KOPT-K1 (cell line): Measurements from ENCODE around the gene DHRS4.
"Not testable (repeated sequence)": the region's sequence is repeated elsewhere in the genome, so short reads cannot be mapped to it uniquely, and the experiment has no call there.

Experiments
- H3K27ac ChIP-seq: fragments of 200-600 bp; sonication (generic); 2 replicates; pipeline ENCODE4 v1.5.1; 2016; ENCODE audit warnings: antibody characterized with exemption, mild to moderate bottlenecking, low read depth, low read length; ENCODE audit not compliant: poor library complexity, severe bottlenecking
- H3K36me3 ChIP-seq: fragments of 200-600 bp; sonication (generic); 2 replicates; pipeline ENCODE4 v1.5.1; 2017; ENCODE audit warnings: antibody characterized with exemption, mild to moderate bottlenecking, low read length, moderate library complexity; ENCODE audit not compliant: insufficient read depth
- H3K9me3 ChIP-seq: fragments of 200-600 bp; sonication (generic); 2 replicates; pipeline ENCODE4 v1.5.1; 2017; ENCODE audit warnings: antibody characterized with exemption, low read length, mild to moderate bottlenecking; ENCODE audit not compliant: insufficient read depth, poor library complexity, severe bottlenecking

DHRS4 gene

DNA sequence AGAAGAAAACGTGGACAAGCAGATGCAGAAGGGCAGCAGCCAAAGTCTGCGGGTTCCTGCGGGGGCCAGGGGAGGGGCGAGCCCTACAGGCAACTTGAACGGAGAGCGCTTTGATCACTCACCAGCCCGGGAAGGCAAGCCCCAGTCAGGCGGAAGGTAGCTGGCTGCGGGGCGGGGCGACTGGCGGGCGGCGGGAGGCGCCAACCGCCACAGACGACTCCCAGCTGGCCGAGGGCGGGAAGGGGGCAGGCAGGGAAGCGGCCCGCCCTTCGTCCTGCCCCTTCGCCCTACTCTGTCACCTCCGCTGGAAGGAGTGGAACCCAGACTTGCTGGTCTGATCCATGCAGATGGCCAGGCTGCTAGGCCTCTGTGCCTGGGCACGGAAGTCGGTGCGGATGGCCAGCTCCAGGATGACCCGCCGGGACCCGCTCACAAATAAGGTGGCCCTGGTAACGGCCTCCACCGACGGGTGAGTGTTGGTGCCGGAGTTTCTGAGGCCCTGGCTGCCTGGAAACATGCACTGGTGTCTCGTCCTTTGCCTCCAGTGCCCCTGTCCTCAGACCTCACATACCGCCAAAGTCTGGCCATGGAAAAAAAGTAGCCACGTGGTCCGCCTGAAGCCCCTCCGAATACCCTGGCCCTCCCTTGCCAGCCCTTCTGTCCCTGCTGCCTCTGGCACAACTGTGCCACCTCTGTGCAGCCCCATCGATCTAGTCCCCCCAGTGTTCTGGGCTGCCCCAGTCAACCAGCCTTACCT, 35.2 kb downstream of the DHRS4 start, which contains the start of gene DHRS4L2:
TSS of gene DHRS4L2 (plus strand) at position 323 of the 757 bp plus-strand sequence. CDS start at position 342, 19 bp downstream.
- Histone ChIP-seq H3K27ac (peak within 1 kb of the TSS; percentile 88), H3K36me3 (peaks cover 18% of the 10 kb centered on the region)
- H3K9me3 ChIP-seq = not testable (repeated sequence)

DNA sequence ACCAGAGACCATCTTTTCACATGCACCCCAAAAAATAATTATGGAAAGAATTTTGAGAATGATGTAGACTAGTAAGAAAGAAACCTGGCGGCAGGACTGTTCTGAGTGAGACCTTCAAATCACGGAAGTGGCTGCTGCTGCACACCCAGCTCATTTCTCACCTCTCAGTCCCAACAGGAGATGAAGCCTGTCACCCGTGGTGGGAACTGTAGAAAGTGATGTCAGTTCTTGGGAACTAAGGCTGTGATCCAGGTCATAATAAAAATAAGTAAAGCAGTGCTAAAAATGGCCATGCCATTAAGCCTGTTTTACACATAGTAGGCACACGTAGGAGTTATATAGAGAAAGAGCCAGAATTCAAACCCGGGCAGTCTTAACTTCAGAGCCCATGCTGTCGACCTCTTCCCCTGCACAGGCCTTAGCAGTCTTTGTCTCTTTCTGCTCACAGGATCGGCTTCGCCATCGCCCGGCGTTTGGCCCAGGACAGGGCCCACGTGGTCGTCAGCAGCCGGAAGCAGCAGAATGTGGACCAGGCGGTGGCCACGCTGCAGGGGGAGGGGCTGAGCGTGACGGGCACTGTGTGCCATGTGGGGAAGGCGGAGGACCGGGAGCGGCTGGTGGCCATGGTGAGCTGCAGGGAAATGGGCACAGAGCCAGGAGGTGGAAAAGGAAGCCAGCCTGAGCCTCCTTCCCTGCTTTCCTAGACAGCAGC, 36.3 kb downstream of the DHRS4 start:
- H3K27ac ChIP-seq = peak overlapping the region; percentile 88
- peaks cover 18% of the 10 kb centered on the region for H3K36me3 ChIP-seq

DNA sequence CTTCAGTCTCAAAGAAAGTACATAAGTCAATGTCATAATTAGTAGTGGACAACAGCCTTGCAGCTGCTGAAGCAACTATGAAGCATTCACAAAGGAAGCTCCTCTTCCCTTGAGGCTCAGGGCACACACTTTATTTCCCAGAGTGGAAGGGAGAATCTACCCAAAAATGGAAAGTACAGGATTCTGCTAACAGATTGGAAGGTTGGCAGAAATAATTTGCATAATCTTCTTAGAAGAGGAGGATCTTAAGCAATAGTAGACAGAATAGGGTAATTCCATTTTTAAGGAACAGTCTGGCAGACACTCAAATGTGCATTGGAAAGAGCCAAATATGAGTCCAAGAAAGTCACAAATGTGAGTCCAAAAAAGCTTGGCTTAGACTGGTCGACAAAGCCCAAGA, 37.4 kb downstream of the DHRS4 start:
- H3K36me3 ChIP-seq = peaks cover 18% of the 10 kb centered on the region

More for the DNA sequence above, 36.3 kb downstream of the DHRS4 start:
- H3K9me3 ChIP-seq = not testable (repeated sequence)

DNA sequence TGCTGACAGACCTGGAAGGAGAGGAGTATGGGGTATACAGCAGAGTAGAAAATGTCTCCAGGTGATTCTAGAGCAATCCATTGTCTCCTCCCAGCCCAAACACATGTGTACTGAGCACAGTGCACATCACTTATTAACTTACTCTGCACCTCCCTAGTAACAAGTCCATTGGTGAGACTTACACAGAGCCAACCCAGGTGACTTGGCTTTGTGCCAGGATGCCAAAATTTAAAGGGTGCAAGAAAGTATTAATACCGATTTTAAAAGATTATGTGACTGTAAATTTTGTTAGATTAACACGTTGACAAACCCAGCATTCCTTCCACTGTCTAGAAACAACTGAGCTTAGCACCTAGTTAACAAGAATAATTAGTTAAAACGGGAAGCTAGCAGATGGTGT, 39.5 kb downstream of the DHRS4 start:
- H3K36me3 ChIP-seq = peaks cover 18% of the 10 kb centered on the region
- not testable (repeated sequence) for H3K9me3 ChIP-seq, H3K27ac ChIP-seq

More for the DNA sequence above, 37.4 kb downstream of the DHRS4 start:
- H3K27ac ChIP-seq, H3K9me3 ChIP-seq: not testable (repeated sequence)

DNA sequence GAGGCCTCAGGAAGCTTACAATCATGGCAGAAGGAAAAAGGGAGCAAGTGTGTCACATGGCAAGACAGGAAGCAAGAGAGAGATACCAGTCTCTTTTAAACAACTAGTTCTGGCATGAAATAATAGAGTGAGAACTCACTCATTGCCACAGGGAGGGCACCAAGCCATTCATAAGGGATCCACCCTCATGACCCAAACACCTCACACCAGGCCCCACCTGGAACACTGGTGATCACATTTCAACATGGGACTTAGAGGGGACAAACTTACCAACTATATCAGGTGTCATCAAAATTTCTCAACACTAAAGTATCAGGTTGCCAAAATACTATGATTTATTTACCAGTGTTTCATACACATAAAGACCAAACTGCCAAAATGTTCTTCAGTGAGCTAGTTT, 42.4 kb downstream of the DHRS4 start:
- peaks cover 14% of the 10 kb centered on the region for H3K36me3 ChIP-seq
- H3K27ac ChIP-seq, H3K9me3 ChIP-seq: not testable (repeated sequence)

DNA sequence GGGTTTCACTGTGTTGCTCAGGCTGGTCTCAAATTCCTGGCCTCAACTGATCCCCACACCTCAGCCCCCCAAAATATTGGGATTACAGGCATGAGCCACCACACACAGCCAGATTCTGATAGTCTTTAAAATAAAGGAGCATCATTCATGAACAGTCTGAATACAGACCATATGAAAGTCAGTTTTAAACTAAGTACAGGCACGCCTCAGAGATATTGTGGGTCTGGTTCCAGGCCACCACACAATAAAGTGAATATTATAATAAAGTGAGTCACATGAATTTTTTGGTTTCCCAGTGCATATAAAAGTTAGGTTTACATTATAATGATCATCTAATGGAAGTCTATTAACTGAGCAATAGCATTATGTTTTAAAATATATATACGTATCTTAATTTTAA, 43.3 kb downstream of the DHRS4 start:
- not testable (repeated sequence) for H3K27ac ChIP-seq, H3K9me3 ChIP-seq, H3K36me3 ChIP-seq

DNA sequence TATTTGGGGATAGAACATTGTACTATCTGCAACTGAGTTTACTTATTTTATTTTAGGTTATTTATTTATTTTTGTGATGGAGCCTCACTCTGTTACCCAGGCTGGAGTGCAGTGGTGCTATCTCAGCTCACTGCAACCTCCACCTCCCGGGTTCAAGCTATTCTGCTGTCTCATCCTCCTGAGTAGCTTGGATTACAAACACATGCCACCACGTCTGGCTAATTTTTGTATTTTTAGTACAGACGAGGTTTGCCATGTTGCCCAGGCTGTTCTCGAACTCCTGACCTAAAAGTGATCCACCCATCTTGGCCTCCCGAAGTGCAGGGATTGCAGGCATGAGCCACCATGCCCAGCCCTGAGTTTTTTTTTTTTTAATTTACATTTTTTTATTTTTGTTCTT, 46.1 kb downstream of the DHRS4 start:
- H3K9me3 ChIP-seq, H3K36me3 ChIP-seq, H3K27ac ChIP-seq: not testable (repeated sequence)

DNA sequence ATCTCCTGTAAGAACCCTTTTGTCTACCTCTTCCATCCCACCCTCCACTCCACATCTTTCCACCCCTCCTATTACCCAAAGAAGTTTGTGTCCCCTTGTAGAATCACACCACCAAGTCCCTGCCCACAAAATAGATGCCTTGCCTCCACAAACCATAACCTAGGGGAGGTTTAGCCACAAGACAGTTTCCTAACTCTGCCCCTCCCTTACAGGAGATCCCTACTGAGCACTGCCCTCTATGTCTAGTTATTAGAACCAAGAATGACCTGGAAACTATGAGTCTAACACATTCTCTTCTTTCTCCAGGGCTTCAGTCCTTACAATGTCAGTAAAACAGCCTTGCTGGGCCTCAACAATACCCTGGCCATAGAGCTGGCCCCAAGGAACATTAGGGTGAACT, 47.5 kb downstream of the DHRS4 start:
- not testable (repeated sequence) for H3K27ac ChIP-seq, H3K36me3 ChIP-seq, H3K9me3 ChIP-seq

DNA sequence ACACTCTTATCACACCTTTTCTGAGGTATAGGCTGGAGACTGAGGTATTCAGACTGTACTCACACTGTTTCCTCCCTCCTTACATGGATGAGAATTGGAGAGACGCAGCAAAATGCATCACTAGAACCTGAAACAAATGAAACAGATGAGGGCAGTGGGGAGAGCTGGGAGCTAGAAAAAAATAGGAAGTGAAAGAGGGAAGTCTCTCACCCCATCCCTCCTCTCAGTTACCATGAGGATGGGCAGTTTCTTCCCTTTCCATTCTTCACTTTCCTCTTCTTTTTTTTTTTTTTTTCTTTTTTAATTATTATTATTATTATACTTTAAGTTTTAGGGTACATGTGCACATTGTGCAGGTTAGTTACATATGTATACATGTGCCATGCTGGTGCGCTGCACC, 48.1 kb downstream of the DHRS4 start:
- H3K36me3 ChIP-seq, H3K27ac ChIP-seq, H3K9me3 ChIP-seq: not testable (repeated sequence)

DNA sequence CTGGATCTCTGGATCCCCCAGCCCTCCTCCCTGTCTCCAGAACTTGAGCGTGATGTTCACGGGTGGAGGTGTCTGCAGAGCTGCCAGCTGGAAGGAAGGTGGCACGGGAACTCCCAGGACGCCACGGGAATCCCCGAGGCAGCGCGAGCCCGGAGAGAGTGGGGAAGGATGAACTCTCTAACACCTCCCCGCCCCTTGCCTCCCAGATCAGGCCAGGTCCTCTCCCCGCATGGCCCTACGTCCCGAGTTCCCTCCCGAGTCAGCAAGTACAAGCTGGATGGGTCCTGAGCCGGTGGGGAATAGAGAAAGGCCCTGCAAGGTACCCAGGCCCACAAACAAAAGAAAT, 52.9 kb downstream of the DHRS4 start:
- not testable (repeated sequence) for H3K36me3 ChIP-seq, H3K9me3 ChIP-seq
- peak overlapping the region; percentile 68 for H3K27ac ChIP-seq

DNA sequence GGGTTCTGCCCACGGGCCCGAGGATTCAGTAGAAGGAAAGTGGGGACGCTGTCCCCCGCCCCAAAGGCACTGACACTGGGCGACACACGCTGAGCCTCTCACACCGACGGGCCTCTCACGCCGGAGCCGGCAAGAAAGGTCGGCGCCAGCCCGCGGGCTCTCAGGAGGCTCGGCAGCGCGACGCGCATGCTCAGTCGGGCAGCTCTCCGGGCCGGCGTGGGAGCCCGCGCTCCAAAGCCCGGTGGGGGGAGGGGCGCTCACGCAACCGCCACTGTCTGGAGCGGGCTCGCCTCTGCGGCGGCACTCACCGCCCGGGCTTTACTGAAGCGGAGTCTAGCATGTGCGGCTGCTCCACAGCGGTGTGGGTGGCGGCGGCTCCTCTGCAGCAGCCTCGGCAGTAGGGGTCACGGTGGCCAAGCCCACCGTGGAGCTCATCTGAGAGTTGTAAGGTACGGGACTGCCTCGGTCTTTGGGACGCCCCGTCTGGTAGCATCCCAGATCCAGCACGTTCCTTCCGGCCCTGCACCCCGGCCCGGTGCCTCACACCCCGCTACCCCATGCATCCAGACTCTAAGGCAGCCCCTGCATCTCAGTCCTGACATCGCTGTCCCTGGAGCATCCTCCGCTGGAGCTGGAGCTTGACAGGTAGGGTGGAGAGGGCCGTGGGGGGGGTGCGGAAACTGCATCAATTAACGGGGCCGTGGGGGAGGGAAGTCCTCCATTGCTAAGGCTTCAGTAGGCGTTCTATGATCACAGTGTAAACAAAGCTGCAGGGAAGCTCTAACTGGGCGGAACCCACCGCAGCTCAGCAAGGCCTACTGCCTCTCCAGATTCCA, 53.5 kb downstream of the DHRS4 start:
- H3K9me3 ChIP-seq, H3K36me3 ChIP-seq: not testable (repeated sequence)
- peak overlapping the region; percentile 68 for H3K27ac ChIP-seq

DNA sequence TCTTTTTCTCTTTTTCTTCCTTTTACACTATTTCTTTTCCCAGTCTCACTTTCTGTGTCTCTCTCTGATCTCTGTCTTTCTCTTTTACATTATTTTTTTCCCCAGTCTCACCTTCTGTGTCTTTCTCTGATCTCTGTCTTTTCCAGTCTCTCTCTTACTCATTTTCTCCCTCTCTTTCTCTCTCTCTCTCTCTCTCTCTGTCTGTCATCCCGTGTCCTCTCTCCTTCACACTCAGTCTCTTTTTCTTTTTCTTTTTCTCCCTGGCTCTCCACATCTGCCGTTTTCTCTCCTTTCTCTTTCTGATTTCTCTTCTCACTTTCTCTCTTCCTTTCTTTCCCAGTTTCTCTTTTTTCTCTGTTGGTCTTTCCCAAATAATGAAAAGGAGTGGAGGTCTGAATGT, 57.5 kb downstream of the DHRS4 start:
- no peaks in the 10 kb centered on the region for H3K9me3 ChIP-seq
- H3K36me3 ChIP-seq = no peaks in the 10 kb centered on the region
- H3K27ac ChIP-seq = no peak overlapping the region

DNA sequence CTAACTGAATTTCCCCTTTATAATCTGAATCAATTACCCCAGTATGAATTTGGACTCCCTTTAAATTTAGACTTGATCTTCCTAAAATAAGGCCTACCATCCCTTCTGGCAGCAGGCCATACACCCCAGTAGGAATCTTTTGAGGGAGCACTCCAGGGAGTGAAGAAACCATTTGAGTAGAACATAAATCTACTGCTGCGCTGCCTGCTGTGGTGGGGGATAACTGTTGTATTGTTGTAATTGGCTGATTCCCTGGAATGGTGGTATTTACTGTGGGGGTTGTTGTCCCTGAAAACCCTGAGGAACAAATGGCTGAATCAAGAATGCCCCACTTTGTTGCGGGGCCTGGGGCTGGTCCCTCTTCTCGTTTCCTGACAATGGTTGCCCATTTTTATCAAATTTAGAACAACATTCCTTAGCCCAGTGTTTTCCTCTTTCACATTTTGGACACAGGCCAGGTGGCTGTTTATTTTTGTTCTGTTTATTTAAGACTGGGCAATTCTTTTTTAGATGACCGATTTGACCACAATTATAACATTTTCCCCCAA, 59.2 kb downstream of the DHRS4 start:
- H3K9me3 ChIP-seq, H3K27ac ChIP-seq, H3K36me3 ChIP-seq: not testable (repeated sequence)

DNA sequence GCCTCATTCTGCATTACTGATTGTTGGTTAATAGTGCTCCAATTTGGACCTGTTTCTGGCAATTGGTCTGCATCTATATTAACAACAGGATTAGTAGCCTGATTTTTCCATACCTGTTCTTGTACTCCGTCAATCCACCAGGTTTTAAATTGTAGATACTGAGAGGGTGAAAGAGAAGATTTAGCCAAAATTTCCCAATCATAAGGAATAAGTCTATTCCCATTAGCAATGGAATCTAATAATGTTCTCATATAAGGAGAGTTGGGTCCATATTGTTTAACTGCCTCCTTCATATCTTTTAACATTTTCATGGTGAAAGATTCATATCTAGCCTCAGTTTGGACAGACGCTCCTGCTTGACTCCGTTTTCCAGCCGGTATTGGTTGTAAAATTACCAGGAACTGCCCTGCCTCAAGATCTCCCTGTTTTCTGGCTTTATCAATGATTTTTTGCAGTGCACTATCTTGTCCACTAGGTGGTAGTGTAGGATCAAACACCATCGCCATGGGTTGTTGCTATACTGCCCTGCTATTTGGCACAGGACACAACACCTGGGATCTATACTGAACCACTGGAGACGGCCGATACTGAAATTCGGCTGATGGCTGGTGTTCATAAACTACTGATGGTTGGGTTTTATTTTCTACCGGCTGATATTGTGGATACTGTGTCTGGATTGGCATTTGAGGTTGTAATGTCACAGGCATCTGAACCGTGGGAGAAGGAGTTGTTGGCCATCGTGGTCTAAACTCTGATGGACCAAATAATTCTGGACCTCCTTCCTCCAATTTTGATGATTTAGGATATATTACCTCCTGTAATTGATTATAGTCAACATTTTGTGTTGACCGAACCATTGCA, 60.3 kb downstream of the DHRS4 start:
- Histone ChIP-seq H3K9me3 (no peaks in the 10 kb centered on the region), H3K27ac (no peak overlapping the region), H3K36me3 (no peaks in the 10 kb centered on the region)
